SKM-1 treated with dmso at 0.1 percent for 144 hours (cell line): Measurements from ENCODE around the gene KIAA1549.
"Not testable (repeated sequence)": the region's sequence is repeated elsewhere in the genome, so short reads cannot be mapped to it uniquely, and the experiment has no call there.

Source experiments
- DNase-seq: peaks from one replicate; lab custom pipeline; 2025; ENCODE audit not compliant: unreplicated experiment; lab: John Stamatoyannopoulos, UW

KIAA1549 gene

DNA sequence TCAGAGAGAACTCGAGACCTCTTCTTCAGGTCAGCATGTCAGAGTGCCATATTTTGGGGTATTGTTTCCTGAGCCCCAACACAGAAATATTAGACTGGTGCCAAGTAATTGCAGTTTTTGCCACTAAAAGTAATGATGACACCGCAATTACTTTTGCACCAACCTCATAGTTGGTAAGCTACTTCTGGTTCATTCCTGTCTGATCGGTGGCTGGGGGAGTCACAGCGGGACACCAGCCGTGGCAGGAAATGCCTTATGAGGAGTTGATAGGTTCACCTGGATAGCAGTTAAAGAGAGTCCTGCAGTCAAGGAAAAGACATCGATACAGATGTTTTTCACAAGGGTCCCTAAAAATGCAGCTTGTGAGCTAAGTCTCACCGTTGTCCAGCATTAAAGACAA is 159.3 kb downstream of the KIAA1549 start:
- no peak for DNase-seq

DNA sequence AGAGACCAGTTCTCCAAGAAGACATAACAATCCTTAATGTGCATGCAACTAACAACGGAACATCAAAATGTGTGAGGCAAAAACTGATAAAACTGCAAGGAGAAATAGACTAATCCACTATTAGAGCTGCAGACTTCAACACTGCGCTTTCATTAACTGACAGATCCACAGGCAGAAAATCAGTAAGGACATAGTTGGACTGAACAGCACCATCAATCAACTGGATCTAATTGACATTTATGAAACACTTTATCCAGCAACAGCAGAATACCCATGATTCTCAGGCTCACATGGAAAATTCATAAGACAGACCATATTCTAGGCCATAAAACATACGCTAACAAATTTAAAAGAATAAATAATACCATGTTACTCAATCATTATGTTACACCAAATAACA is 161.6 kb downstream of the KIAA1549 start:
- DNase-seq: no peak

DNA sequence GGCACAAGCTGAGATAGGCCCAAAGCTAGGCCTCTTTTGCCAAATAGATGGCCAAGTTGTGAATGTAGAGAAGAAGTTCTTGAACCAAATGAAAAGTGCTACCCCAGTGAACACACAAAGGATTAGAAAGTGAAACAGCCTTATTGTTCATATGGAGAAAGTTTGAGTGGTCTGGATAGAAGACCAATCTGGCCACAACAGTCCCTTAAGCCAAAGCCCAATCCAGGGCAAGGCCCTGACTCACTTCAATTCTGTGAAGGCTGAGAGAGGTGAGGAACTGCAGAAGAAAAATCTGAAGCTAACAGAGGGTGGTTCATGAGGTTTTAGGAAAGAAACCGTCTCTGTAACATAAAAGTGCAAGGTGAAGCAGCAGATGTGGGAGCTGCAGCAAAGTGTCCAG is 164.5 kb downstream of the KIAA1549 start:
- no peak for DNase-seq

DNA sequence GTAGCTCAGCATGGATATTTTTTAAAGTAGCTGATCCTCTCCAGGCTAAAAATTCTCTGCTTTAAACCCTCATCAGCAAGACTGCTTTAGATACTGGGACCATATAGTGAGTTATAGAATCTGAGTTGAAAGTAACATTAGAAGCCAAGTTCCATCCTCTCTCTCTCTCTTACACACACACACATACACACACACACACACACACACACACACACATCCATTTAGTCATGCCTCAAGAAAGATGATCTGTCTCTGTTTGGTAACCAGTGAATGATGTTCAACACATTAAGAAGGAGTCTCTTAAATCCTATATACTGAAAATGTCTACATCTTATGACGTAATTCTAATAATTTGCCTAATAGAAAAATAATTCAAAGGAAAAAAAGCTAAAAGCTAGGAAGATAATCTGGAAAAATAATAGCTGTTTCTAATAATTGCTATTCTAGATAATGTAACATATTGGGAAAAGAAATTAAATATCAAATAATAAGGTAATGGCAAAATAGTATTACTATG is 166.3 kb downstream of the KIAA1549 start:
- no peak for DNase-seq

DNA sequence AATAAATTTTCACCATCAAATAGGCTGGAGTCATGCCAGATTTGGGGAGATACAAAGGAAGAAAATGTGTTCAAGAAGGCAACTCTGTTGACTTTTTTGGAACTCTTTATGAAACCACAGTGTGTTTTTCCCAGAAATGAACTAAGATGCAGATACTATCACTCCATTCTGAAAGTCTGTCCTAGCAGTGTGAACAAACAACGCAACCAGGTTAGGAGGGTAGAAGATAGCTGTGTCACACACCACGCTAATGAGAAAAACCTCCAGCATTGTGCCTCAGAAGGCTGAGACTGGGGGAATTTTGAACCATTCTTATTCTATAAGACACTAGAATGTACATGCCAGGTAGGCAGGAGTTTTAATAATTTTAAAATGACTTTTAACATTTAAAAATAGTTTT is 167.2 kb downstream of the KIAA1549 start:
- no peak for DNase-seq

DNA sequence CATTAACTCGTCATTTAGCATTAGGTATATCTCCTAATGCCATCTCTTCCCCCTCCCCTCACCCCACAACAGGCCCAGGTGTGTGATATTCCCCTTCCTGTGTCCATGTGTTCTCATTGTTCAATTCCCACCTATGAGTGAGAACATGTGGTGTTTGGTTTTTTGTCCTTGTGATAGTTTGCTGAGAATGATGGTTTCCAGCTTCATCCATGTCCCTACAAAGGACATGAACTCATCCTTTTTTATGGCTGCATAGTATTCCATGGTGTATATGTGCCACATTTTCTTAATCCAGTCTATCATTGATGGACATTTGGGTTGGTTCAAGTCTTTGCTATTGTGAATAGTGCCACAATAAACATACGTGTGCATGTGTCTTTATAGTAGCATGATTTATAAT is 169.9 kb downstream of the KIAA1549 start:
- not testable (repeated sequence) for DNase-seq

DNA sequence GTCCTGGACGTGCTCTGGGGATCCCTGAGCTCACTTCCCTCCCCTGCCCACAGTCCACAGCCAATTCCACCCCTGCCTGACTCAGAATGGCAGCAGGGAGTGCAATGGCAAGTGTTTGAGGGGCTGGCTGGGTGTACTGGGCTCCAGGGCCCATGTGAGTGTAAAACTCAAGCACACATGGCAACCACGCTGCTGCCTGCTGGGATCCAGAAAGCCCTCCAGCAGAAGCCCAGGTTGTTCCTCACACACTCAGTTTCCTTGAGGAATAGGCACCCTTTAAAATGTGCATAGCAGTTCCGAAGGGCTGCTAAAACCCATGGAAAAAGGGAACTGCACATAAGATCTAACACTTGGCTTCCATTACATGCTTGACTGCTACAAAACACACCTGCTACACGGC is 171.8 kb downstream of the KIAA1549 start:
- DNase-seq: no peak

DNA sequence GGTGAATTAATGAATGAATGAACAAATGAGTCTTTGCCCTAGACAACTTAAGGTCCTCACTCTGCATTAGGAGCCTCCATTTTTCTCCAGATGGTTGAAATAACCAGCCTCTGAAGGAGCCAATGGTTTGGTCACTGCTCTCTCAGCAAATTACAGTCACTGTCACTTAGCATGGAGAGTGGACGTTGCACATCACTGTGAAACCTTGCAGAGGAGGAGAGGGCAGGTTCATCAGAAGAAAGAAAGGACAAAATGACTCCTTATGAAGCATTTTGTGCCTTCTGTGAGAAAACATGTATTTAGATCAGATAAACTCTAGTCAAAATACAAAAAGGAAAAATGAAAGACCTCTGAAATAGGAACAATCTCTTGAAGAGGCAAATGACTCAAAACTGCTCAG is 176.6 kb downstream of the KIAA1549 start:
- no peak for DNase-seq

DNA sequence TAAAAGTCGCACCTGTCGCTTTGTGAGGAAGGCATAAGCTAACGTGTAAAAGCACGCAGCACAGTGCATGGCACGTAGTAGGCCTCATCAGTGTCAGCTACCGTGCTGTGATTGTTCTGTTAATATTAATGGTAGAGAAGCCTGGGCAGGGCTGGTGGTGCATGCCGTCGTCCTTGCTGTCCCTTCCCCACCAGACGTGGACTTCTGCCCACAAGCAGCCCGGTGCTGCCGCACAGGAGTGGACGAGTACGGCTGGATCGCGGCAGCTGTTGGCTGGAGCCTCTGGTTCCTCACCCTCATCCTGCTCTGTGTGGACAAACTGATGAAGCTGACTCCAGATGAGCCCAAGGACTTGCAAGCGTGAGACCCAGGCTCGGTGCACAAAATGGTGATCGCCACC is 178.5 kb downstream of the KIAA1549 start:
- DNase-seq: no peak

DNA sequence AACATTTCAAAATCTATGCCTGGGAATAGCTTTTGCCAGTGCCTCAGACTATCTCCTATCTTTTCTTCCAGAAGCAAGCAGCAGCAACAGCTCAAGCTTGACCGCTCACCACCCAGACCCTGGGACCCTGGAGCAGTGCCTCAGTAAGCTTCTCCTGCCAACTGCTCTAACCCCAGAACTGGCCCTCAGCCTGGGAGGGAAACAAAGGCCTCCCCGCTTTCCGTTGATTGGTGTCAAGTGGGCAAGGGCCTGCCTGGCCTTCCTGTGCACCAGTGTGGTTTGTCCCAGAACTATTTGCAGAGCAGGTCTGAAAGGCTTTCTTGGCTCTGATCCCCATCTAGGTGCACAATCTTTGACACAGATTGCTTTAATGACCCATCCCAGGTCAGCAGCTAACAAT is 179.9 kb downstream of the KIAA1549 start:
- no peak for DNase-seq

DNA sequence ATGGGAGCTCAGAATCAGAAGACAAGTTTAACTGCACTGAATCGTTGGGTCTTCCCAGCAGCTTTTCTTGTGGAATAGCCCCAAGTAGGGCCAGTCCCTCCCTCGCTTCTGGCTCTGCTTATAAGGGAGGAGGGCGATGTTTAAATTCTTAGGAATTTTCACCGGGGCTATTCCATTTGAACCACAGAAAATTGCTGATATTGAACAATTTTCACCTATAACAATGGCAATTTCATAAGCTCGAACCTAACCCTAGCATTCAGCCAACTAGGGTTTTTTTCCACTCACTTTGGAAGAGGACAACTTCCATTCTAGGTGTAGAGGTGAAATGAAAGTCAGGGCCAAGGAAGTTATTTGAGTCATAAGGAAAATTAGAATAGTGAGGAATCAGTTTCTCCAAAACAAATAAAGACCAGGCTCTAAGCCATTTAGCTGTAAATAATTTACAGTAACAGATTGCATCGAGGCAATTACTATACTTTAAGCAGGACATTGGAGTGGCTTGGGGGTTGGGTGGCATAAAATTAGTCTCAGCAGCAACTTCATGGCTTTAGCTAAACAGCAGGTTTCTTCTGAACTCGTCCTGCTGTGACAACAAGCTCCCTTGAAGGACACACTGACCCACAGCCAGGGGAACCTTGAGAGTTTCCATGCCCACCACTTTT is 181.7 kb downstream of the KIAA1549 start:
- DNase-seq: no peak

DNA sequence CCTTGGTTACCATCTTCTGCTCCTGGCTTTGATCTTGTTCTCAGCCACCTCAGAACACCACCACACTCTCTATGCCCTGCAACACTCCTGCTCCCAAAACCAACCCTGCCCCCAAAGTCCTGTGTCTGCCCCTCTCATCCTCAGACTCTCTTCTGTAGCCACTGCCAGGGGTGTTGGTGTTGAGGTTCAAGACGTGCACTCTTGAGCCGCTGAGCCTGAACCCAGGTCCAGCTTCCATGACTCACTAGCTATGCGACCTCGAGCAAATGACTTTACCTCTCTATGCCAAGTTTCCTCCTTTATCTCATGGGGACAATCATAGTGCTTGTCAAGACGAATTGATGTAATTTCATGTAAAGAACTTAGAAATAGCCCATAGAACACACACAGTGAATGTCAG is 182.4 kb downstream of the KIAA1549 start:
- no peak for DNase-seq

DNA sequence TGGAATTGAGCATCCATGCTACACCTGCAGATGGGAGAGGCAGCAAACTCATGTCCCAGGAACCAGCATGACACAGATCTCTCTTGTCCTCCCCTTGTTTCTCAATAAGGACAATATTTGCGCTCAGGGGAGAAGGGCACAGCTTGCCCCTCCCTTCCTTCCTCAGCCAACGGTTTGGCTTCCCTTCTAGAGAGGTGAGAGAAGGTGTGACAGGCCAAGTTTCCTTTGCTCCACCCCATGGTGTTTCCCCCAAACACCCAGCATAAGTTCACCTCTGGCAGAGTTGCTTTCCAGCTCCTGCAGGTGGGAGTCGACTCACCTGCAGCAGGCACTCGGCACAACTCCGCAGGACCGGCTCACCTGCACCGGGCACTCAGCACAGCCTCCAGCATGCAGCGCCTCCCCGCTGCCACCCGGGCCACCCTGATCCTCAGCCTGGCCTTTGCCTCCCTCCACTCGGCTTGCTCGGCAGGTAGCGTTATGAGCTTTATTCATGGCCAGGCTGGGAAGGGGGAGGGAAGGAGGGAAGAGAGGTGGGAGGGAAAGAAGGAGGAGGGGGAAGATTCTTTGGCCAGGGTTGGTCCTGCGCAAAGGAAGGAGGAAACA is 183.4 kb downstream of the KIAA1549 start, which contains the start of the genes ATP6V0A4 and TMEM213:
TSS of gene ATP6V0A4 (minus strand) at position 482 of the 606 bp plus-strand sequence. CDS start 26,949 bp downstream, outside the sequence.
TSS of gene TMEM213 (plus strand) at position 280 of the 606 bp plus-strand sequence. CDS start at position 391, 111 bp downstream.
- no peak for DNase-seq

DNA sequence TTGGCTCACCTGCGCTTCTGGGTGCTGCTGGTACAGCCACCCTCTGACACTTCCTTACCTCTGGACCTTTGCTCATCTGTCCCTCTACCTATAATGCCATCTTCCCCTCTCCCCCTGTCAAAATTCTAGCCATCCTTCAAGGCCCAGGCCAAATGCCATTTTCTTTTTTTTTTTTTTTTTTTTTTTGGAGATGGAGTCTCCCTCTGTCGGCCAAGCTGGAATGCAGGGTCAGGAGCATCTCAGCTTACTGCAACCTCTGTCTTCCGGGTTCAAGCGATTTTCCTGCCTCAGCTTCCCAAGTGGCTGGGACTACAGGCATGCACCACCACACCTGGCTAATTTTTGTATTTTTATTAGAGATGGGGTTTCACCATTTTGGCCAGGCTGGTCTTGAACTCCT is 184.1 kb downstream of the KIAA1549 start:
- not testable (repeated sequence) for DNase-seq

DNA sequence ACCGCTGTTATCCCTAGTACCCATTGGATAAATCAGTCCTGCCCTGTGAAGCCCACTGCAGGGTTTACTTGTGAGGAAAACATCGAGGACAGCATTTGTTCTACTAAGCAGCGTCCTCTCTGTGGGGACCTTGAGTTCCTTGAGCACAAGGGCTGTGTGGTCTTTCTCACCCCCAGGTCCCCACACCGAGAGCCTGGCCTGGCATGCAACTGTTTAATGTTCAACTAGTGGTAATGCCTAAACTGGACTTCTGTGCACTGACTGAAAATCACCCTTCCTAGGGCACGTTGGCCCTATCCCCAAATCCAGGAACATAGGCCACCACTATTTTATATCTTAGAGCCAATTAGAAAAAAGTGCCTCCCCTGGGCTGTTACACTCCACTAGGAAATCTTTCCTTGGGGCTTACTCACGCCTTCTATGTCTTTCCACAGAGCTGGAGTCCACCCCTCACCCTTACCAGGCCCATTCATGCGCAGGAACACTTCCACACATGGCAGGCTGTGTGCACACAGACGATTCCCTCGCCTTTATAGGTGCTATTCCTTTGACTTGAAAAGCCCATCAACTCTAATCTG is 185.1 kb downstream of the KIAA1549 start:
- no peak for DNase-seq

DNA sequence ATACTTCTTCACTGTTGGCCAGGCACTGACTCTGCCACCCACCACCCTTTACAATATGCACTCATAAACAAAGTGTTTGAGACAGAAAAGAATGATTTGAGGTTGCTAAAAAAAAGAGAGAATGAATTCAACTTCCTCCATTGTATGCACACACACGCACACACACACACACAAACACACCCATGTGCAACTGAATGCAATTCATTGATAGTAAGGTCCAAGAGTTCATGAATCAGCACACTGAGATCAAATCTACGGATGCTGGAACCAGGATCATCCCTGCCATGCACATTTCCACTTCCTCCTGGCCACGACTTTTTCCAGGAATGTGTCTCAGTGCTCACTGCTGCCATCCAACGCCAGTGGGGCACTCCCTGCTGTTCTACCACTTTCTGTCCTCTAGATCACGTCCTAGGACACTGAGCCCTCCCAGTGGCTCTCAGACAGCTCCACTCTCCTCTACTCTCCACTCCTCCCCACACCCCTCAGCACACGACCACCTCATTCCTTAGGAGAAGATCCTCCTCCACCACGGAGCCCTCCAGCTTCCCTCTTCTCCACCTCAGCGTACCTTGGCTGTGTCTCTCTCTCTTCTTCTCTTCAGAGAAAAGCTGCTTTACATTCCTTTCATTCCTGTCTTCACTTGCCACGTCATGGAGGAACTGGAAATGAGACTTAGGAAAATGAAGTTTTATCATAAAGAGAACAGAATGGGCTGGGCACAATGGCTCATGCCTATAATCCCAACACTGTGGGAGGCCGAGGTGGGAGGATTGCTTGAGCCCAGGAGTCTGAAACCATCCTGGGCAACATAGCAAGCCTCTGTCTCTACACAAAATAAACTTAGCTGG is 195.4 kb downstream of the KIAA1549 start:
- DNase-seq: no peak

DNA sequence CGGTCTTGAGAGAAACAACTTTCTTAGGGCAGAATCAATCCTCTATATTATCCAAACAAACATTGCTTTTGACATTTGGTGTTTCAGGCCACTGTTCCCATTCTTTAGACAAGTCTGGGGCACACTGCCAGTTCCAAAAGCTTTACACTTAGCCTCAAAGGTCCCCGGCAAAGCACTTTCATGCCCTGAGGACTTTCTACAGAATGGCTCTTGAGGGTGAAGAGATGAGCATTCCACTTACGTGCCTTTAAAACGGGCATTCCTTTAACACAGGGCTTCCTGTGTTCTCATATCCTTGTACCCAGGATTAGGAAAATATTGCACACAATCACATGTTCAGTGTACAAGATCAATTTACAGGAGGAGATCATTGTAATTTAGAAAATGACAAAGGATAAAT is 196.5 kb downstream of the KIAA1549 start:
- DNase-seq: no peak
